Neural progenitor cell (in vitro differentiated cells): ENCODE measurements around the gene ISM1.

Experiments
- CTCF ChIP-seq: fragments of 200-600 bp; sonication (generic); IDR thresholded peaks from 2 replicates; pipeline ENCODE4 v1.5.1; 2017; ENCODE audit warnings: antibody characterized with exemption, mild to moderate bottlenecking
- EZH2 ChIP-seq: fragments of 200-600 bp; sonication (generic); IDR thresholded peaks from 2 replicates; pipeline ENCODE4 v1.6.1; 2017; ENCODE audit warnings: antibody characterized with exemption, mild to moderate bottlenecking, moderate library complexity

GRCh38 chr20:13274275-13274861, 53.3 kb downstream of the ISM1 start:
- TF ChIP-seq EZH2 (no peak), CTCF (no peak)
